GM18907 (cell line): ENCODE results near the gene EIF2S2.

ENCODE experiments used
- ATAC-seq: cut with Tn5 transposase; IDR thresholded peaks from one replicate; pipeline ENCODE4 v1.9.1; 2021; ENCODE audit warnings: mild to moderate bottlenecking, moderate library complexity; ENCODE audit not compliant: unreplicated experiment

The EIF2S2 gene

DNA sequence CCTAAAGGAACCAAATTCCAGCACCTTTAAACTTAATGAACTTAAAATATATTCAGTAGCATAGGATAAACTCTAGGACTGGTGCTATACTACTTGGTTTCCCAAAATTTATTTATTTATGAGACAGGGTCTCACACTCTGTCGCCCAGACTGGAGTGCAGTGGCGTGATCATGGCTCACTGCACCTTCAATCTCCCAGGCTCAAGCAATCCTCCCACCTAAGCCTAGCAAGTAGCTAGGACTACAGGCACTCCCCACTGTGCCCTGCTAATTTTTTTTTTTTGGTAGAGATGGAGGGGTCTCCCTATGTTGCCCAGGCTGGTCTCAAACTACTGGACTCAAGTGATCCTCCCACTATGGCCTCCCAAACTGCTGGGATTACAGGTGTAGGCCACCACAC is 21.4 kb downstream of the EIF2S2 start:
- ATAC-seq = no peak

DNA sequence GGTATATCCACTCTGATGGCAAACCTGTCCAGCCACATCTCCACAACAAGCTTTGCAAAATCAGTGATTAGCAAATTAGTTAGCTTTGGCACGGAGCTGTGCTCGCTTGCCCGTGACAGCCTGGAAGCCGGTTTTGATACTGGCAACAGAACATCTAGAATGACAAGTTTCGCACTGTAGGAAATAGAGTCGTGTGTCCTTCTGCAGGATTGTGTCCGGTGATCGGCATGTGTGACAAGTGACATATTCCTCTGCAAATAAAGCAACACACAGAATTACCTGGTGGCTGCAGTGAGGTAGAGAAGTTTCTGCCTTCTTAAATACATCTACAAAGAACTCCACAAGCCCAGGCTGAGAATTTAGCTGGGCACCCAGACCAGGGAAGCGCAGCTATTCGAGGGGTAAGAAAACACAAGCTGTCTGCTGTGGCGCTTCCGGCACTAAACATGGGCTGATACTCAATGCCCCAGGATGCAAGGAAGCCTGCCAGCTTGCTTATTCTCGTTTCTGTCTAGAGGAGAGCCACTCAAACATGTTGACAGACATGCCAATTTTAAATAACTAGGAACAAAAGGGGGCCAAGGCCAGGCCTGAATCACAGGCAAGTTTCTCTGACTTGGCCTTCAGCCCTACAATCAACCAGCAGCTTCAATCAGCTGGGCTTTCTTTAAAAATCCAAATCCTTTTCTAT is 22.2 kb downstream of the EIF2S2 start:
- no peak for ATAC-seq

DNA sequence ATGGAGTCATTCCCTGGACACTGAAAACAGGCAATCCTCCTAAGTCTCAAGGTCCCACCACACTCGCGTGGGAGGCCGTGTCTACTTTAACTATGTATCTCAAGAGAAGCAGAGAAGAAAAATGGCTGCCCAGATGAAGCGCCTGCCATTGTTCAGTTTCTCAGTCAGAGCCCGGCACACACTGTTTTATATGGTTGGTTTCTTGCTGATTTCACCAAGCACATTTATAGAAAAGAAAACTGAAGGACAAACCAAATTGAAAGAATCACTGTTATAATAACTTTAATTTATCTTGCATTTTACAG is 22.9 kb downstream of the EIF2S2 start:
- ATAC-seq = no peak

DNA sequence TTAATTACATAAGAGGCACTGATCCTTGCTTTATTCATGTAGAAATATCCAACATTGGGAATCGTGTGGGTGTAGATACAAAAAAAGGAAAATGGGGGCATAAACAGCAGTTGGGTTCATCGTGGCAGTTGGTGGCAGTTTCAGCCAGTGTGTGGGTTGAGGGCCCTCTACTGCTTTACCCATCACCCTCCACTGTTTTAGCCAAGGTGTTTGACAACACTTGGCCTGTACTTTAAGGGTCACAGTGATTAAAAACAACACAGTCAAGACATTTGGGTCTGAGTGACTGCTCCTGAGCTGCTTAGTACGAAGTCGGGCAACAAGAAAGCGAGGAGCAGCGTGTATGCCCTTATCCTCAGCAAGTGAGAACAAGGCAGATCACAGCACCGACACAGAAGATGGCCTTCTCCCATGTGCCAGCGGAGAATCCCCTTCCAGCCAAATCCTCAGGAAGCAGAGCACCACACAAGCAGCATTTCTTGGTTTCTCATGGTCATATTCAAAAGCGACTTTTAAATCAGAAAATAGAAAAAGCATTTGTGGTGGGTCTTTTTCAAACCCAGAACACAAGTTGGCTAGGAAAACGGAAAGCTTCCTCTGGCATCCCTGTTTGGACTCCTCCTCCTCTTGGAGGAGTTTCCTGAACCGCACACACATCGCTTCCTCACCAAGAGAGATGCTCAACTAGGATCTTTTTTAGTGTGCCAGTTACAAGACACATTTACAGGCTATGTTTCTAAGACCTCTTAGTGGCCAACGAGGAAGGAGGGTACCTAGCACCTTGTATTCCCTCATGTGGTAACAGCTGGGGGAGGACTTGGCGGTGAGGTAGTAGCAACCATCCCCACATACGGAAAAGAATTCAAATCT is 23.5 kb downstream of the EIF2S2 start:
- ATAC-seq = no peak

DNA sequence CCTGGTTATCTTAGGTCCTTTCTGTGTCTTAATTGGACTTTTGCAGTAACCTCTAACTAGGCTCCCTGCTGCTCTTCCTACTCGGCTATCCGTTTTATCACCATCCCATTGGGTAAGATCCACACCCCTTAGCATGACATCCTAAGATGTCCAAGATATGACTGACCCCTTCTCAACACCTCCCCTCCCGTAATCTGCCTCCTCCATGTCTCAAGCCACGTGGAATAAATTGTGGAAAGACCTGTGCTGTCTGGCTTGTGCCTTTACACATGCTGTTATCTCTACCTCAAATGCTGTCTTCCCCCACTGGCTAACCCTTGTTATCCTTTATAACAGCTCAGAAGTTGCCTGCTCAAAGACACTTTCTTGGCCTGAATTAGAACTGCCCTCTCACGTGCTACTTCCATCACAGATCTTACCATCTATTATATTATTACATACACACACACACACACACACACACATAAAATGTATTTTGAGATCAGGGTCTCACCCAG is 26.5 kb downstream of the EIF2S2 start:
- no peak for ATAC-seq

DNA sequence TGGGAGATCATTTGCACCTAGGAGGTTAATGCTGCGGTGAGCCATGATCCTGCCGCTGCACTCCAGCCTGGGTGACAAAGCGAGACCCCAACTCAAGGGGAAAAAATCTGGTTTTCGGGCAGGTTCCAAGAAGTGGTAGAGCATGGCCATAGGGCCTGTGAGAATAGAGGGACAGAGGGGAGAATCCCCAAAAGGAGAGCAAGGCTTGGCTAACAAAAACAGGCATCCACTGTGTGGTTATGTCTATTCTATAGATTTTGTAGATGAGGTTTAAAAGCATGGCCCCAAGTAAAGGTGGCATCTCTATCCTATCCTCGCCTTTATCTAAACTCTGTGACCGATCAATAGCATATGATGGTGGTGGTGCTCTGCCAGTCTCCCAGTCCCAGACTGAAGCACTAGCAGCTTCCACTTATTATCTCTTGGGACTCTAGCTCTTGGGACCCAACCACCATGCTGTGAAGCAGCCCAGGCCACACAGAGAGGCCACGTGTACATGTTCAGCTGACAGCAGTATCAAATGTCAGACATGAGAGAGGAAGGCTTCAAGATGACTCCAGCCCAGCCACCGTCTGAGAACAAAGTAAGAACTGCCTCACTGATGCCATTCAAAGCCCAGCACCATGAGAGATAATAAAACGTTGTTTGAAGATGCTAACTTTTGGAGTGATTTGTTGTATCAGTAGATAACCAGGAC is 27.7 kb downstream of the EIF2S2 start:
- no peak for ATAC-seq

DNA sequence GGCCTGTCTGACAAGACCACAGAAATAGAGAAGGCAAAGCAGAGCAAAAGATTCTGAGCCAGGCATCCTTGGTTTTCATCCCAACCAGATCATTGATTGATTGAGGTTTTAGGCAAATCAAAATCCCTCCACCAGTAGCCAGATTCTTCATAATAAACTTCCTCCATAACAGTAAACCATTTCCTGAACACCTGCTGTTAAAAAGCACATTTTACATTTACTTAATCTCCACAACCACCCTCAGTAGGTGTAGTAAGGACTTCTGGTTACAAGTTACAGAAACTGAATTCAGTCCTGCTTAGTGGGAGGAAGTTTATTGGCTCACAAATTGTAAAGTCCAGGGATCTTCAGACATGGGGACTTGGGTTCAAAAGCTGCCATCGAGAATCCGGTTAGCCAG is 28.3 kb downstream of the EIF2S2 start:
- no peak for ATAC-seq

DNA sequence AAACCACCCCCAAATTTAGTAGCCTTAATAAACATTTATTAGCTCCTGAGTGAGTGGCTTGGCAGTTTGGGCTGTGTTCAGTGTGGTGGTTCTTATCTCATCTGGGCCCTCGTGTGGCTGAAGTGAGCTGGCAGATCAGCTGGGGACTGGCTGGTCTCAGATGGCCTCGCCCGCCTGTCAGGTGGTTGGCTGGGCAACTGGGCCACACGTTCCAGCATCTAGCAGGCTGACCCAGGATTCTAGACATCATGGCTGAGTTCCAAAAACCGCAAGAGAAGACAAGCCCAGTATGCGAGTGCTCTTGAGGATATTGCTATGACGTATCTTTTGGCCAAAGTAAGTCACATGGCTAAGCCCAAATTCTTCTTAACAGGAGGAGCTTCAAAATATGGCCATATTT is 28.9 kb downstream of the EIF2S2 start:
- ATAC-seq = no peak

DNA sequence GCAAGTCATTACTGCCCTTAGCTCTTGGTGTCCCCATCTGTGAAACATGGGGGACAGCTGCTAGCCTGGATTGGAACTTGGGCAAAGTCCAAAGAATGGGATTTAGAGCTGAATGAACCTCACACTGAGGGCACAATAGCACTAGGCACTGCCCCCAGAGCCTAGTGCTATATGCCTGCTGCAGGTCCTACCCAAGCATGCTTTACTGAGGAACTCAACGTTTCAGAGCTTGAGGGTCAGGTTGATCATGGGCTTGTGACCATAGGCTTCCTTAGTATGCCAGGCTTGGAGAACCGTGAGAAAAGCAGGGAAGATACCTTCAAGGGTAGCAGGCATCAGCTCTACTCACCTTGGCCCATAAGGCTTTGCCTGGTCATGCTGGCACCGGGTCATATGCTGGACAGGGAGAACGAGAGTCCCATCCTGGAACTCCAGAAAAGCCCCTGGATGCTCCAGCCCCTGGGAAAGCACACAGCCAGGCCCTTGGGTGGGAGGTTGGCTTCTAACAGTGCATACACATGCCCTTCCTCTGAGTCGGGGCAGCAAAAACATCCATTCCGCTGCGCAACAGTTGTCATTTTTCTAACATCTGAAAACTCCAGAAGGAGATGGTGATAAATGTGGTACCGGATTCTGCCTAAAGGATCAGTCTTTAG is 29.7 kb downstream of the EIF2S2 start:
- ATAC-seq = no peak

DNA sequence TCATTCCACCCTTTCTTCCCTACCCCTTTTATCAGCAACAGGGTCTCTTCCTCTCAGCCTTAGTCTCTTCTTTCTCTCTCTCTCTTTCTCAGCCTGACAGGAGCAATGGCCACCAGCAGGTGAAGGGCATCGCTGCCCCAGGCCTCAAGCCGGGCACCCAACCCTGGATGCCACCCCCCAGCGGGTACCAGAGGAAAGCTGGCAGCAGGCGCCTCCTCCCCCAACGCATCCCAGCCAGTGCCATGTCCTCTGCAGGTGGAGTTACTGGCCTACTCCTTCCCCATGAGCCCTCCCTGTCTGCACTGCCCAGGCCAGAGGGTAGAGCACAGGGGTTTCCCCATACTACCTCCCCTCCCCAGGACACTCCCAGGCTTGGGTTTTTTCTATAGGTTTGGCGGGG is 32.2 kb downstream of the EIF2S2 start:
- ATAC-seq = no peak

DNA sequence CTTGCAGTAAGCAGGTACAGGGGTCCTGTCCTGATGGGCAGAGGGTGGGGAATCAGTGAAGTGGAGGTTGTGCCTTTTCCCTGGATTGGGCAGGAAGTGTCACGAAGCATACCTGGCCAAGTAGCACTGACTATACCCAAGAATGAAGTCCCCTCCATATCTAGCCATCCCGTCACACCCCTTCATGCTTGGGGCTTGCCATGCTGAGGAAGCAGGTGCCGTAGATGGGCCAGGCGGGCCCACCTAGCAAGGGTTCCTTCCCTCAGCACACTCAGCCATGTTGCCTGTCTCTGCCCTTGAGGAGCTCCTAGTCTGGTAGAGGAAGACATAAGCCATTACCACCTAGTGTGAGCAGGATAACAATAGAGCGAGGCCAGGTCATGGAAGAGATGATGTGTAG is 33.5 kb downstream of the EIF2S2 start:
- ATAC-seq = no peak

DNA sequence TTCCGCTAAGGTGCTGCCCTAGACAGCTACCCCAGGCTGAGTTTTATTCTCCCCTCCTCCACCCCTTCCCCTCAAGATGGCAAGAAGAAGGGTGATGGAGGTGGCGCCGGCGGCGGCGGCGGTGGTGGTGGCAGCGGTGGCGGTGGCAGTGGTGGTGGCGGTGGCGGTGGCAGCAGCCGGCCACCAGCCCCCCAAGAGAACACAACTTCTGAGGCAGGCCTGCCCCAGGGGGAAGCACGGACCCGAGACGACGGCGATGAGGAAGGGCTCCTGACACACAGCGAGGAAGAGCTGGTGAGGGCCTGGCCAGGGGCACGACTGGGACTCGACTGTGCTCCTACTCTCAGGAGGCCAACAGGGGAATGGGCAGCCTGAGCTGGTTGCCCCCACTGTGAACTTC is 35.1 kb downstream of the EIF2S2 start:
- no peak for ATAC-seq

DNA sequence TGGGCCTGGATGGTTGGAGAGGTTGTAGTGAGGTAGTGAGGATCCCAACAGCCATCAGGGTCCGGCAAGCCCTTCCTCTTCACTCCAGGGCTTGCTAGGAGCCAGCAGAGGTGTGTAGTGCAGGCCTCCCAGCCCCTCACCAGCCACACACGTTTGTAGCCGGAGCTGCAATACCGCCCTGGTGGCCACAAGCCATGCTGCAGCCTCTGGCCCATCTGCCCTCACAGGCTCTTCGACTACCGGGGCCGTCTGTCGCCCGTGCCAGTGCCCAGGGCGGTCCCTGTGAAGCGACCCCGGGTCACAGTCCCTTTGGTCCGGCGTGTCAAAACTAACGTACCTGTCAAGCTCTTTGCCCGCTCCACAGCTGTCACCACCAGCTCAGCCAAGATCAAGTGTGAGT is 36.4 kb downstream of the EIF2S2 start:
- ATAC-seq = no peak

DNA sequence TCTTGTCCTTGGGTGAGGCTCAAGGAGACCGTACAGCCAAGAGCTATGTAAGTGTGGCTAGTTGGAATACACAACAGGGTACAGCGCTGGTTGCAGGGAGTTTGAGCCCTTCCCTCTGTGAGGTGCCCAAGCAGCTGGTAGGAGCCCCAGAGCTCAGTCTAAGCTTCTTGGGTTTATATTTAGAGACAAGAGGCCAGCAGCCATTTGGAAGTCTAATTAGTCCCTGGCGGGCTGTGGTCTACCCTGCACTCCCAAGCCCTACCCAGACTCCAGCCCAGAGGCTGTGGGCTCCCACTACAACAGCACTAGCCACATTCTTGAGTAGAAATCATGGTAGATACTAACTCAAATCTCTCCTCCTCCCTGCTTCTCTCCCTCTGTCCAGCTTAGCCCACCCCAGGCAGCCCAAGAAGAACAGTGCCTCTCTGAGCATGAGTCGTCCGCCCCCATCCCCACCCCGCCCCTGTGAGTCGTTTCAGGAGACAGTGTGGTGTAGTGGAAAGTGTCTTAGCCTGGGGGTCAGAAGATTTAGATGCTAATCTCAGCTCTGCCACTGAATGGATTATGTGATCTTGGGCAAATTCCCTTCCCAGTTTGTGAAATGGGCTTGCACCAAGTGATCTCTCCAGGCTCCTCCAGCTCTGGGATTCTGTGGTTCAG is 37.8 kb downstream of the EIF2S2 start:
- no peak for ATAC-seq

DNA sequence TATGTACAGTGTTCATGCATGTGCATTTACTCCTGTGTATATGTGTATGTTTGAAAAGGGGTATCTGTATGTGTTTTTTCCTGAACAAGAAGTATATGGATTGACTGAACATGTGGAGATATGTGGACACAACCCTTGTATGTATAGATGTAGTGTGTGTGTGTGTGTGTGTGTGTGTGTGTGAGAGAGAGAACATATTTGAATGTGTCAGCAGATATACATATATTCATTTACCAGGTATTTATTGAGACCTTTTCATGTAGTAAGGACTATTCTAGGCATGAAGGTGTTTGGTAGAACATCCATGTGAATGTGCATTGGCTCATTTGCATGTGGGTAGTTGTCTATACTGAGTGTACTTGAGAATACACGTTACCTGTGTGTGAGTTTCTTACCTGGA is 39.3 kb downstream of the EIF2S2 start:
- no peak for ATAC-seq

DNA sequence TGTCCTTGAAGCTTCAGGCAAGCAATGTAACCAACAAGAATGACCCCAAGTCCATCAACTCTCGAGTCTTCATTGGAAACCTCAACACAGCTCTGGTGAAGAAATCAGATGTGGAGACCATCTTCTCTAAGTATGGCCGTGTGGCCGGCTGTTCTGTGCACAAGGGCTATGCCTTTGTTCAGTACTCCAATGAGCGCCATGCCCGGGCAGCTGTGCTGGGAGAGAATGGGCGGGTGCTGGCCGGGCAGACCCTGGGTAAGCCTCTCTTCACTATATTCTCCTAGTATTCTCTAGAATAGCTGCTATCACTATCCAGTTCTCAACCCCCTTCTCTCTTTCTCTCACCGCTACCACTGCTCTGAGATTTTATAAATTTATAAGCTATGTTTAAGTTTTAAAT is 40.0 kb downstream of the EIF2S2 start:
- ATAC-seq = no peak

DNA sequence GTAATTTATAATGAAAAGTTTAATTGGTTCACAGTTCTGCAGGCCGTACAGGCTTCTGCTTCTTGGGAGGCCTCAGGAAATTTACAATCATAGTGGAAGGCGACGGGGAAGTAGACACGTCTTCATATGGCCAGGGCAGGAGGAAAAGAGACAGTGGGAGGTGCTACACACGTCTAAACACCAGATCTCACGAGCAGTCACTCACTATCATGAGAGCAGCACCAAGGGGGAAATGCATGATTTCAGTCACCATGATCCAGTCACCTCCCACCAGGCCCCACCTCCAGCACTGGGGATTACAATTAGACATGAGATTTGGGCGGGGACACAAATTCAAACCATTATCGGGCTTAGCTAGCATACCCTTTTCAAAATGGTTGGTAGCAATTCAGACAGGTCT is 41.2 kb downstream of the EIF2S2 start:
- no peak for ATAC-seq

DNA sequence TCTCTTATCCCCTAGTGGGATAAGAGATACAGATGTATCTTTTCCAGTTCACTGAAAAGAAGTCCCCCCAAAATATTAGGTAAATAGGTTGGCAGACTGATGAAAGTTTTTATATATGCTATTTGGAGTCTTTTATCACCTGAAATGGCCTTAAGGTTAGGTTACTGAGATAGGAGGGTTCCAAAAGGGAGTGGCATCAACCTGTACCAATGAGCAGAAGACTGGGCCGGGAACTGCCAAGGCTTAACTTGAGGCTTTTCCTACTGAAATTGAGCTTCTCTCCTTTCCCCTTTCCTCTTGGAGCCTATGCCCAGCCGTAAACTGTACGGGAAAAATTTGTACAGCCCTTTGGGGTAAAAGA is 42.0 kb downstream of the EIF2S2 start:
- no peak for ATAC-seq

DNA sequence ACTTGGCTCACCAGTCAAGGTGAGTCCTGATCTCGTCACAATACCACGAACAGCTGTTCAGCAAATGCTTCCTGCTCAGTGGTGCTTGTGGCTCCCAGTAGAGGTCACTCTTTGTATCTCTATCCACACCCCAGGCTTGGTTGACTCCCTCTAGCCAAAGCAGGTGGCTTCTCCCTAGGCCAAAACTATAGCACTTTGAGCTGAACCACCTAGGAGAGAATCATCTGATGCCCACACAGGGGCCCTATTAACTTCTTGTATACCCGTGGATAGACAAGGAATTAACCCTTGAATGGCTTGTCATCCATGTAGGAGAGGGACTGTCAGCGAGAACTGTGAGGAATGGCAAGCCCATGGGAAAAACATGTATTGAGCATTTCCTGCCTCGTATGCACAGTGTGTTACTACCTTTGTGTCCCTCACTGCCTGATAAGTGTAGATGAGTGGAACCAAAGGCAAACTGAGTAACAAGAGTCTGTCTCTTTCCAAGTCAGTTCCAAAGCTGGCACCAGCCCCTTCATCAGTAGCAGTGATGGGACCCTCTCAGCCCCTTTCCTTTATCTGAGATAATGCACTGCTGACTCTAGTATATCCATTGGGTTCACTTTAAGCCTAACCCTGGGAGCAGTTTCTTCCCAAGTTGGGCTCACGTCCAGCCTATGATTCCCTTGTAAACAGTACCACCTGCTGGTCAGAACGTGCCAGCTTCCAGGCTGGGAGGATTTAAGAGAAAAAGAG is 42.5 kb downstream of the EIF2S2 start:
- ATAC-seq = peak; percentile 70

DNA sequence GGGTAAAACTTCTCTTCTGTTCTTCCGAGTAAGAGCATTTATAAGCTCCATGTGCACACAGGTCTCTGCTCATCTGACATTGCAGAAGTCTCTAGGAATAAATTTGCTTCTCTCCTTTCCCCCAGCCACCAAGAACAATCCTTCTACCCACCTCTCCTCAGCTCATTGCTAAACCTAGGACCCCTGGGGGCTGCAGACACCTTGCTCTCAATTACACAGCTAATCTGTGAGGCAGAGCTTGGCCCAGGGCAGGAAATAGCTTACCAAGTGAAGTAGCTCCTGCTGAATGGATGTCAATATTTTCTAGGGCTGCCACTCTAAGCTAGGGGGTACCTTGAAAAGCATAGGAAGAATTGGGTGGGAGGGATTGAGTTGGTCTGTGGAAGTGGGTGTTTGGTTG is 44.0 kb downstream of the EIF2S2 start:
- no peak for ATAC-seq
